ENCODE measurements around the gene LAMB2.

- no peak for TF ChIP-seq POLR2A (IDR thresholded peaks at IDR 0.05)
- TF ChIP-seq CTCF (IDR thresholded peaks at IDR 0.05): no peak
- TF ChIP-seq POLR2AphosphoS5 (IDR thresholded peaks at IDR 0.05): no peak
Measured at GRCh38 chr3:49134471-49135265, 1.8 kb upstream of the LAMB2 start.
